Measurements from ENCODE around the gene GSN.

- TF ChIP-seq, protein P1, sequence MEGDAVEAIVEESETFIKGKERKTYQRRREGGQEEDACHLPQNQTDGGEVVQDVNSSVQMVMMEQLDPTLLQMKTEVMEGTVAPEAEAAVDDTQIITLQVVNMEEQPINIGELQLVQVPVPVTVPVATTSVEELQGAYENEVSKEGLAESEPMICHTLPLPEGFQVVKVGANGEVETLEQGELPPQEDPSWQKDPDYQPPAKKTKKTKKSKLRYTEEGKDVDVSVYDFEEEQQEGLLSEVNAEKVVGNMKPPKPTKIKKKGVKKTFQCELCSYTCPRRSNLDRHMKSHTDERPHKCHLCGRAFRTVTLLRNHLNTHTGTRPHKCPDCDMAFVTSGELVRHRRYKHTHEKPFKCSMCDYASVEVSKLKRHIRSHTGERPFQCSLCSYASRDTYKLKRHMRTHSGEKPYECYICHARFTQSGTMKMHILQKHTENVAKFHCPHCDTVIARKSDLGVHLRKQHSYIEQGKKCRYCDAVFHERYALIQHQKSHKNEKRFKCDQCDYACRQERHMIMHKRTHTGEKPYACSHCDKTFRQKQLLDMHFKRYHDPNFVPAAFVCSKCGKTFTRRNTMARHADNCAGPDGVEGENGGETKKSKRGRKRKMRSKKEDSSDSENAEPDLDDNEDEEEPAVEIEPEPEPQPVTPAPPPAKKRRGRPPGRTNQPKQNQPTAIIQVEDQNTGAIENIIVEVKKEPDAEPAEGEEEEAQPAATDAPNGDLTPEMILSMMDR (IDR thresholded peaks at IDR 0.05 in 2 of 3, conservative IDR thresholded peaks at IDR 0.05 in 1 of 3; ENCODE audit: control insufficient read depth in 2 of 3, extremely low read depth in 1 of 3, insufficient read depth in 1 of 3, low read depth in 3 of 3, low read length in 3 of 3), result no peak
- no peak for TF ChIP-seq IRF4 (IDR thresholded peaks at IDR 0.05; ENCODE audit: low read depth, low read length)
- TF ChIP-seq HCFC1 (IDR thresholded peaks at IDR 0.05; ENCODE audit: low read length), result no peak
- TF ChIP-seq PAX5 (IDR thresholded peaks at IDR 0.05; ENCODE audit: borderline replicate concordance, low read depth, low read length), result no peak
- TF ChIP-seq, protein P2, sequence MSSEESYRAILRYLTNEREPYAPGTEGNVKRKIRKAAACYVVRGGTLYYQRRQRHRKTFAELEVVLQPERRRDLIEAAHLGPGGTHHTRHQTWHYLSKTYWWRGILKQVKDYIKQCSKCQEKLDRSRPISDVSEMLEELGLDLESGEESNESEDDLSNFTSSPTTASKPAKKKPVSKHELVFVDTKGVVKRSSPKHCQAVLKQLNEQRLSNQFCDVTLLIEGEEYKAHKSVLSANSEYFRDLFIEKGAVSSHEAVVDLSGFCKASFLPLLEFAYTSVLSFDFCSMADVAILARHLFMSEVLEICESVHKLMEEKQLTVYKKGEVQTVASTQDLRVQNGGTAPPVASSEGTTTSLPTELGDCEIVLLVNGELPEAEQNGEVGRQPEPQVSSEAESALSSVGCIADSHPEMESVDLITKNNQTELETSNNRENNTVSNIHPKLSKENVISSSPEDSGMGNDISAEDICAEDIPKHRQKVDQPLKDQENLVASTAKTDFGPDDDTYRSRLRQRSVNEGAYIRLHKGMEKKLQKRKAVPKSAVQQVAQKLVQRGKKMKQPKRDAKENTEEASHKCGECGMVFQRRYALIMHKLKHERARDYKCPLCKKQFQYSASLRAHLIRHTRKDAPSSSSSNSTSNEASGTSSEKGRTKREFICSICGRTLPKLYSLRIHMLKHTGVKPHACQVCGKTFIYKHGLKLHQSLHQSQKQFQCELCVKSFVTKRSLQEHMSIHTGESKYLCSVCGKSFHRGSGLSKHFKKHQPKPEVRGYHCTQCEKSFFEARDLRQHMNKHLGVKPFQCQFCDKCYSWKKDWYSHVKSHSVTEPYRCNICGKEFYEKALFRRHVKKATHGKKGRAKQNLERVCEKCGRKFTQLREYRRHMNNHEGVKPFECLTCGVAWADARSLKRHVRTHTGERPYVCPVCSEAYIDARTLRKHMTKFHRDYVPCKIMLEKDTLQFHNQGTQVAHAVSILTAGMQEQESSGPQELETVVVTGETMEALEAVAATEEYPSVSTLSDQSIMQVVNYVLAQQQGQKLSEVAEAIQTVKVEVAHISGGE (CRISPR knock-in tag; IDR thresholded peaks at IDR 0.05), result no peak
- no peak for TF ChIP-seq RBBP5 (conservative IDR thresholded peaks at IDR 0.05)
- TF ChIP-seq EGR1 (IDR thresholded peaks at IDR 0.05; ENCODE audit: borderline replicate concordance in 1 of 2, low read depth in 2 of 2, low read length in 2 of 2), result no peak
- no peak for TF ChIP-seq TAF1 (IDR thresholded peaks at IDR 0.05; ENCODE audit: borderline replicate concordance, low read depth, low read length)
- no peak for TF ChIP-seq POLR2A (IDR thresholded peaks at IDR 0.05; ENCODE audit: low read depth, low read length)
Observed at GRCh38 chr9:121240472-121241135, 27.4 kb upstream of the GSN start.
